ENCODE measurements around the gene MYBPHL.

DNA sequence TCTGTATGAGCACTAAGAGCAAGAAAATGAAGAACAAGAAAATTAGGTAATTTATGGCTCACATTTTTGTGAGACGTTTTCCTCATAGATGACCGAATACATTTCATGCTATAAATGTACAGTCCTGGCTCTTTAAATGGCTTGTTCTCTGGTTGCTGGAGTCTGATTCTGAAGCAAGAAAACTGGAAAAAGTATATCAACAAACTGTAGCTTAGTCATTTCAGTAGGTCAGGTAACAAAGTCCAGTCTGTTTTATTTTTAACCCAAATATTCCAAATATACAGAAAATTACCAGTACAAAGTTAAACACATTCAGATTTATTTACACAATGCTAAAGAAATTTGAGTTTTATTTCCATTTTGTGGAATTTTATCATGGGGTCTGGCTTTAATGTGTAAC lies 2.5 kb upstream of the MYBPHL start:
- TF ChIP-seq POLR2A (IDR thresholded peaks at IDR 0.05; ENCODE audit: low read depth, low read length) (no peak), POLR2AphosphoS5 (IDR thresholded peaks at IDR 0.05; ENCODE audit: low read depth, low read length) (no peak)

All from GM12892 (cell line).